GM12878 (cell line): ENCODE results near the gene TIE1. TPM values are rescaled to one million over a fixed set of nuclear protein-coding genes. Genes with fewer than 3 reads are reported as not detected.

ENCODE experiments used
- ATAC-seq: fragments of 200-7000 bp; cut with Tn5 transposase; 3 replicates; pipeline ENCODE4 v1.9.1; 2020; ENCODE audit warnings: mild to moderate bottlenecking, moderate library complexity
- BruUV-seq: library from RNA; stranded (reverse); fragments of 400-500 nt; replicated peaks from 2 replicates; lab custom pipeline; 2021; lab: Mats Ljungman, UMichigan
- CTCF ChIA-PET: fragments of 300-600 bp; sonication (Branson Sonifier 250); formaldehyde crosslinking; extraction: SDS; loops from one replicate; lab custom pipeline; 2021; ENCODE audit warnings: inconsistent platforms; lab: Yijun Ruan, JAX
- POLR2A ChIA-PET: fragments of 350-600 bp; formaldehyde crosslinking; extraction: SDS; loops from one replicate; lab custom pipeline; 2021; ENCODE audit warnings: inconsistent platforms; lab: Charles Lee
- RAD21 ChIA-PET: fragments of 300-600 bp; sonication (Branson Sonifier 250); formaldehyde crosslinking; loops from one replicate; lab custom pipeline; 2023; ENCODE audit warnings: antibody characterized with exemption; ENCODE audit not compliant: unreplicated experiment; lab: Charles Lee
- SMC1A ChIA-PET: fragments of 300-600 bp; sonication (Branson Sonifier 250); formaldehyde crosslinking; loops from one replicate; lab custom pipeline; 2023; ENCODE audit not compliant: unreplicated experiment, uncharacterized antibody; lab: Charles Lee
- DNase-seq: peaks from one replicate; pipeline ENCODE4 v3.0.0-alpha.2; 2011; ENCODE audit warnings: low read depth, low spot score
- FAIRE-seq: peaks from 3 replicates; lab custom pipeline; 2011; peaks lifted over from hg19 to GRCh38; lab: Jason Lieb, UNC
- H2AFZ ChIP-seq: 2 replicates; pipeline ENCODE4 v1.6.0; 2011; ENCODE audit warnings: low read depth, low read length, control low read depth; ENCODE audit not compliant: control insufficient read depth
- H3K27ac ChIP-seq: 2 replicates; pipeline ENCODE4 v1.5.1; 2011; ENCODE audit warnings: control low read depth; ENCODE audit not compliant: control insufficient read depth, insufficient read depth
- H3K27me3 ChIP-seq, 2 experiments: replicated peaks in 1 of 2; 2 replicates each; pipeline versions ENCODE4 v1.6.0 to v1.6.1; 2011; ENCODE audit warnings: low read length in 1 of 2; ENCODE audit not compliant: control insufficient read depth in 2 of 2, insufficient read depth in 2 of 2
- H3K36me3 ChIP-seq, 2 experiments: 2 replicates each; pipeline ENCODE4 v1.5.1; 2011; ENCODE audit warnings: low read length in 1 of 2; ENCODE audit not compliant: control insufficient read depth in 2 of 2, insufficient read depth in 2 of 2
- H3K4me1 ChIP-seq: 2 replicates; pipeline ENCODE4 v1.6.1; 2011; ENCODE audit warnings: mild to moderate bottlenecking, low read length, moderate library complexity, mixed read lengths; ENCODE audit not compliant: control insufficient read depth, insufficient read depth
- H3K4me2 ChIP-seq: 2 replicates; pipeline ENCODE4 v1.6.0; 2011; ENCODE audit warnings: control low read depth; ENCODE audit not compliant: control insufficient read depth, insufficient read depth
- H3K4me3 ChIP-seq: fragments of 200-600 bp; sonication (generic); 2 replicates; pipeline ENCODE4 v1.5.1; 2016
- H3K79me2 ChIP-seq: 2 replicates; pipeline ENCODE4 v1.6.0; 2011; ENCODE audit warnings: low read length; ENCODE audit not compliant: control insufficient read depth, insufficient read depth
- H3K9ac ChIP-seq: 2 replicates; pipeline ENCODE4 v1.8.0; 2011; ENCODE audit warnings: low read length, control low read depth, mixed read lengths; ENCODE audit not compliant: control insufficient read depth, insufficient read depth
- H3K9me3 ChIP-seq: replicated peaks from 3 replicates; pipeline ENCODE4 v1.5.1; 2011; ENCODE audit warnings: mild to moderate bottlenecking, low read length; ENCODE audit not compliant: control insufficient read depth, insufficient read depth
- H4K20me1 ChIP-seq: 2 replicates; pipeline ENCODE4 v1.6.0; 2011; ENCODE audit not compliant: control insufficient read depth, insufficient read depth
- ATF7 ChIP-seq: fragments of 450-650 bp; IDR thresholded peaks from 2 replicates; pipeline ENCODE4 v1.6.1; 2016; ENCODE audit warnings: low read depth, mild to moderate bottlenecking
- DPF2 ChIP-seq: fragments of 450-650 bp; IDR thresholded peaks from 2 replicates; pipeline ENCODE4 v1.6.1; 2017; ENCODE audit warnings: mild to moderate bottlenecking
- HDAC2 ChIP-seq: fragments of 200-600 bp; sonication (generic); IDR thresholded peaks from 2 replicates; pipeline ENCODE4 v1.6.1; 2017
- HDGF ChIP-seq: fragments of 450-650 bp; IDR thresholded peaks from 2 replicates; pipeline ENCODE4 v1.6.1; 2016; ENCODE audit warnings: antibody characterized with exemption
- LARP7 ChIP-seq: fragments of 450-650 bp; IDR thresholded peaks from 2 replicates; pipeline ENCODE4 v1.6.1; 2017; ENCODE audit warnings: mild to moderate bottlenecking
- MXI1 ChIP-seq: fragments of 150-350 bp; IDR thresholded peaks from 2 replicates; pipeline ENCODE4 v1.6.1; 2011; ENCODE audit warnings: low read depth, mild to moderate bottlenecking, inconsistent platforms, low read length, improper control_type of control experiment
- NR2F1 ChIP-seq: fragments of 450-650 bp; conservative IDR thresholded peaks from 2 replicates; pipeline ENCODE4 v1.6.1; 2017; ENCODE audit warnings: mild to moderate bottlenecking
- RAD21 ChIP-seq: IDR thresholded peaks from 2 replicates; pipeline ENCODE4 v1.6.1; 2011; ENCODE audit warnings: mild to moderate bottlenecking, low read depth, low read length, moderate library complexity; ENCODE audit not compliant: insufficient read depth
- TCF7 ChIP-seq: IDR thresholded peaks from 2 replicates; pipeline ENCODE4 v1.6.1; 2014; ENCODE audit warnings: antibody characterized with exemption, borderline replicate concordance
- YBX1 ChIP-seq: fragments of 450-650 bp; IDR thresholded peaks from 2 replicates; pipeline ENCODE4 v1.6.1; 2016; ENCODE audit warnings: antibody characterized with exemption
- WGBS: methylation state at CpG from one replicate; pipeline ENCODE4 v1.1.6; 2016; ENCODE audit warnings: low lambda C conversion rate; ENCODE audit not compliant: insufficient replicate concordance, insufficient coverage; ENCODE audit errors: missing lambda C conversion rate; 5-methylcytosine and 5-hydroxymethylcytosine counted together
- in situ Hi-C: fragments of 300-500 bp; cut with MboI; formaldehyde crosslinking; loops from 9 replicates; pipeline ENCODE4 v1.14.3; 2018; ENCODE audit warnings: mixed read lengths
- intact Hi-C: fragments of 100-400 bp; cut with micrococcal nuclease; formaldehyde crosslinking; loops from one replicate; pipeline ENCODE4 v1.14.2; 2022; ENCODE audit not compliant: unreplicated experiment
- polyA plus RNA-seq, 11 experiments: library from polyadenylated mRNA; depleted of rRNA in 4 of 11; unstranded in 6 of 11; stranded (reverse) in 5 of 11; fragments of >200 nt; fragmentation: Nextera tagmentation in 4 of 11; fragmentation: Illumina TruSeq in 1 of 11; extraction: Ambion mirVana in 4 of 11; extraction: Trizol in 1 of 11; gene quantifications; 1 replicate in 1 of 11; 2 replicates in 10 of 11; pipeline versions ENCODE4 v1.2.1 to v1.2.3, GENCODE V29; 2011 to 2016; ENCODE audit warnings: inconsistent platforms in 2 of 11, missing spikeins in 2 of 11, low read depth in 1 of 11
- total RNA-seq, 4 experiments: library from RNA; depleted of rRNA in 3 of 4; stranded (reverse); fragments of >200 nt in 3 of 4; fragmentation: Illumina TruSeq in 1 of 4; extraction: Trizol in 1 of 4; gene quantifications; 2 replicates each; pipeline versions ENCODE4 v1.2.1 to v1.2.3, GENCODE V29; 2013 to 2021
- TF ChIP-seq, protein P1 (sequence below): fragments of 450-650 bp; IDR thresholded peaks from 2 replicates; pipeline ENCODE4 v1.6.1; 2018; ENCODE audit warnings: mild to moderate bottlenecking, low read depth, moderate library complexity; ENCODE audit not compliant: partially characterized antibody
- TF ChIP-seq, protein P2 (sequence below): fragments of 450-650 bp; IDR thresholded peaks from 2 replicates; pipeline ENCODE4 v1.6.1; 2017; ENCODE audit warnings: mild to moderate bottlenecking, low read depth, inconsistent platforms; ENCODE audit not compliant: poor library complexity, severe bottlenecking
- TF ChIP-seq, protein P3 (sequence below): fragments of 450-650 bp; IDR thresholded peaks from 2 replicates; pipeline ENCODE4 v1.6.1; 2017; ENCODE audit warnings: borderline replicate concordance
- TF ChIP-seq, protein P4 (sequence below): IDR thresholded peaks from 2 replicates; pipeline ENCODE4 v1.6.1; 2011; ENCODE audit warnings: borderline replicate concordance, low read depth, mild to moderate bottlenecking, moderate library complexity, low read length; ENCODE audit not compliant: insufficient read depth, poor library complexity, severe bottlenecking

Gene TIE1
- total and polyA plus RNA-seq, 10 of the 15 experiments (the other 5 are each of a cell fraction or from before 2014, with no cell fraction given): 0.26 to 3.9 (median 1.3) TPM

GRCh38 chr1:43251024-43251423 lies 49.8 kb upstream of the TIE1 start:
- TF ChIP-seq, protein P1, sequence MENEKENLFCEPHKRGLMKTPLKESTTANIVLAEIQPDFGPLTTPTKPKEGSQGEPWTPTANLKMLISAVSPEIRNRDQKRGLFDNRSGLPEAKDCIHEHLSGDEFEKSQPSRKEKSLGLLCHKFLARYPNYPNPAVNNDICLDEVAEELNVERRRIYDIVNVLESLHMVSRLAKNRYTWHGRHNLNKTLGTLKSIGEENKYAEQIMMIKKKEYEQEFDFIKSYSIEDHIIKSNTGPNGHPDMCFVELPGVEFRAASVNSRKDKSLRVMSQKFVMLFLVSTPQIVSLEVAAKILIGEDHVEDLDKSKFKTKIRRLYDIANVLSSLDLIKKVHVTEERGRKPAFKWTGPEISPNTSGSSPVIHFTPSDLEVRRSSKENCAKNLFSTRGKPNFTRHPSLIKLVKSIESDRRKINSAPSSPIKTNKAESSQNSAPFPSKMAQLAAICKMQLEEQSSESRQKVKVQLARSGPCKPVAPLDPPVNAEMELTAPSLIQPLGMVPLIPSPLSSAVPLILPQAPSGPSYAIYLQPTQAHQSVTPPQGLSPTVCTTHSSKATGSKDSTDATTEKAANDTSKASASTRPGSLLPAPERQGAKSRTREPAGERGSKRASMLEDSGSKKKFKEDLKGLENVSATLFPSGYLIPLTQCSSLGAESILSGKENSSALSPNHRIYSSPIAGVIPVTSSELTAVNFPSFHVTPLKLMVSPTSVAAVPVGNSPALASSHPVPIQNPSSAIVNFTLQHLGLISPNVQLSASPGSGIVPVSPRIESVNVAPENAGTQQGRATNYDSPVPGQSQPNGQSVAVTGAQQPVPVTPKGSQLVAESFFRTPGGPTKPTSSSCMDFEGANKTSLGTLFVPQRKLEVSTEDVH: no peak
- no peak for TF ChIP-seq RAD21
- no peak for TF ChIP-seq LARP7
- TF ChIP-seq TCF7: no peak
- no peak for TF ChIP-seq HDAC2
- TF ChIP-seq, protein P2, sequence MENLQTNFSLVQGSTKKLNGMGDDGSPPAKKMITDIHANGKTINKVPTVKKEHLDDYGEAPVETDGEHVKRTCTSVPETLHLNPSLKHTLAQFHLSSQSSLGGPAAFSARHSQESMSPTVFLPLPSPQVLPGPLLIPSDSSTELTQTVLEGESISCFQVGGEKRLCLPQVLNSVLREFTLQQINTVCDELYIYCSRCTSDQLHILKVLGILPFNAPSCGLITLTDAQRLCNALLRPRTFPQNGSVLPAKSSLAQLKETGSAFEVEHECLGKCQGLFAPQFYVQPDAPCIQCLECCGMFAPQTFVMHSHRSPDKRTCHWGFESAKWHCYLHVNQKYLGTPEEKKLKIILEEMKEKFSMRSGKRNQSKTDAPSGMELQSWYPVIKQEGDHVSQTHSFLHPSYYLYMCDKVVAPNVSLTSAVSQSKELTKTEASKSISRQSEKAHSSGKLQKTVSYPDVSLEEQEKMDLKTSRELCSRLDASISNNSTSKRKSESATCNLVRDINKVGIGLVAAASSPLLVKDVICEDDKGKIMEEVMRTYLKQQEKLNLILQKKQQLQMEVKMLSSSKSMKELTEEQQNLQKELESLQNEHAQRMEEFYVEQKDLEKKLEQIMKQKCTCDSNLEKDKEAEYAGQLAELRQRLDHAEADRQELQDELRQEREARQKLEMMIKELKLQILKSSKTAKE: no peak
- TF ChIP-seq ATF7: no peak
- no peak for TF ChIP-seq YBX1
- TF ChIP-seq MXI1: no peak
- no peak for TF ChIP-seq NR2F1
- TF ChIP-seq, protein P3, sequence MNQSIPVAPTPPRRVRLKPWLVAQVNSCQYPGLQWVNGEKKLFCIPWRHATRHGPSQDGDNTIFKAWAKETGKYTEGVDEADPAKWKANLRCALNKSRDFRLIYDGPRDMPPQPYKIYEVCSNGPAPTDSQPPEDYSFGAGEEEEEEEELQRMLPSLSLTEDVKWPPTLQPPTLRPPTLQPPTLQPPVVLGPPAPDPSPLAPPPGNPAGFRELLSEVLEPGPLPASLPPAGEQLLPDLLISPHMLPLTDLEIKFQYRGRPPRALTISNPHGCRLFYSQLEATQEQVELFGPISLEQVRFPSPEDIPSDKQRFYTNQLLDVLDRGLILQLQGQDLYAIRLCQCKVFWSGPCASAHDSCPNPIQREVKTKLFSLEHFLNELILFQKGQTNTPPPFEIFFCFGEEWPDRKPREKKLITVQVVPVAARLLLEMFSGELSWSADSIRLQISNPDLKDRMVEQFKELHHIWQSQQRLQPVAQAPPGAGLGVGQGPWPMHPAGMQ: no peak
- TF ChIP-seq, protein P4, sequence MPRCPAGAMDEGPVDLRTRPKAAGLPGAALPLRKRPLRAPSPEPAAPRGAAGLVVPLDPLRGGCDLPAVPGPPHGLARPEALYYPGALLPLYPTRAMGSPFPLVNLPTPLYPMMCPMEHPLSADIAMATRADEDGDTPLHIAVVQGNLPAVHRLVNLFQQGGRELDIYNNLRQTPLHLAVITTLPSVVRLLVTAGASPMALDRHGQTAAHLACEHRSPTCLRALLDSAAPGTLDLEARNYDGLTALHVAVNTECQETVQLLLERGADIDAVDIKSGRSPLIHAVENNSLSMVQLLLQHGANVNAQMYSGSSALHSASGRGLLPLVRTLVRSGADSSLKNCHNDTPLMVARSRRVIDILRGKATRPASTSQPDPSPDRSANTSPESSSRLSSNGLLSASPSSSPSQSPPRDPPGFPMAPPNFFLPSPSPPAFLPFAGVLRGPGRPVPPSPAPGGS: no peak
- TF ChIP-seq HDGF: no peak
- TF ChIP-seq DPF2: no peak
- ChIA-PET POLR2A (no interaction called here), CTCF (interaction anchor here (0.6 kb wide), 1 partner anchor 16 kb away, joined by 4 read pairs; no protein-coding TSS in a partner anchor), RAD21 (no interaction called here), SMC1A (interaction anchor here (1.4 kb wide), 1 partner anchor 13 kb away, joined by 4 read pairs; no protein-coding TSS in a partner anchor)
- no peaks in the 10 kb centered on the region for H4K20me1 ChIP-seq
- FAIRE-seq: no peak
- in situ Hi-C loops: no loop called here
- no peak overlapping the region for H3K4me2 ChIP-seq
- no peak overlapping the region for H2AFZ ChIP-seq
- BruUV-seq: no TSS peak
- no peak overlapping the region for H3K9ac ChIP-seq
- H3K27me3 ChIP-seq: no peaks in the 10 kb centered on the region
- intact Hi-C loops: no loop called here
- no peaks in the 10 kb centered on the region for H3K79me2 ChIP-seq
- 61% methylated on average over 5 of the region's 5 CpGs for WGBS
- H3K36me3 ChIP-seq: no peaks in the 10 kb centered on the region
- no peak overlapping the region for H3K27ac ChIP-seq
- no peaks in the 10 kb centered on the region; the same call in 2 of the 3 replicates for H3K9me3 ChIP-seq
- ATAC-seq: no peak
- H3K4me1 ChIP-seq: no peaks in the 10 kb centered on the region
- H3K4me3 ChIP-seq: no peak overlapping the region
- no peak for DNase-seq
